Neural progenitor cell (in vitro differentiated cells): ENCODE data around the gene PRKAG3. TPM values are rescaled to one million over a fixed set of nuclear protein-coding genes. Genes with fewer than 3 reads are reported as not detected.

Experiments
- DNase-seq: peaks from one replicate; pipeline ENCODE4 v3.0.0-alpha.2; 2016; ENCODE audit warnings: low spot score
- H2AFZ ChIP-seq: fragments of 200-600 bp; sonication (generic); replicated peaks from 2 replicates; pipeline ENCODE4 v1.6.1; 2016; ENCODE audit warnings: antibody characterized with exemption
- H3F3A ChIP-seq: fragments of 200-600 bp; sonication (generic); 2 replicates; pipeline ENCODE4 v1.6.1; 2016; ENCODE audit warnings: antibody characterized with exemption, low read depth
- H3K27ac ChIP-seq: fragments of 200-600 bp; sonication (generic); 2 replicates; pipeline ENCODE4 v1.5.1; 2016; ENCODE audit warnings: mild to moderate bottlenecking
- H3K27me3 ChIP-seq: fragments of 200-600 bp; sonication (generic); 2 replicates; pipeline ENCODE4 v1.6.1; 2016; ENCODE audit warnings: mild to moderate bottlenecking, moderate library complexity
- H3K36me3 ChIP-seq: fragments of 200-600 bp; sonication (generic); 2 replicates; pipeline ENCODE4 v1.5.1; 2016
- H3K4me1 ChIP-seq: fragments of 200-600 bp; sonication (generic); 2 replicates; pipeline ENCODE4 v1.6.1; 2016; ENCODE audit warnings: mixed run types
- H3K4me2 ChIP-seq: fragments of 200-600 bp; sonication (generic); 2 replicates; pipeline ENCODE4 v1.6.1; 2016
- H3K4me3 ChIP-seq: fragments of 200-600 bp; sonication (generic); 2 replicates; pipeline ENCODE4 v1.5.1; 2016
- H3K79me2 ChIP-seq: fragments of 200-600 bp; sonication (generic); 2 replicates; pipeline ENCODE4 v1.6.1; 2016; ENCODE audit warnings: low read depth
- H3K9ac ChIP-seq: fragments of 200-600 bp; sonication (generic); 2 replicates; pipeline ENCODE4 v1.6.1; 2016
- H3K9me3 ChIP-seq: fragments of 200-600 bp; sonication (generic); 2 replicates; pipeline ENCODE4 v1.5.1; 2016; ENCODE audit warnings: low read depth
- H4K20me1 ChIP-seq: fragments of 200-600 bp; sonication (generic); 2 replicates; pipeline ENCODE4 v1.6.1; 2016; ENCODE audit warnings: low read depth
- H3K27ac Mint-ChIP-seq: 3 replicates; pipeline ENCODE4 v1.8.0; 2021; ENCODE audit warnings: mixed read lengths
- H3K27me3 Mint-ChIP-seq: 2 replicates; pipeline ENCODE4 v1.8.0; 2022; ENCODE audit warnings: low read depth, mild to moderate bottlenecking, inconsistent platforms, moderate library complexity, mixed read lengths; ENCODE audit not compliant: insufficient read depth
- H3K36me3 Mint-ChIP-seq: 3 replicates; pipeline ENCODE4 v1.8.0; 2021; ENCODE audit warnings: mixed read lengths
- H3K4me1 Mint-ChIP-seq: 3 replicates; pipeline ENCODE4 v1.8.0; 2021; ENCODE audit warnings: mixed read lengths
- H3K4me3 Mint-ChIP-seq: 3 replicates; pipeline ENCODE4 v1.8.0; 2021; ENCODE audit warnings: mild to moderate bottlenecking, moderate library complexity, mixed read lengths
- H3K9me3 Mint-ChIP-seq: 3 replicates; pipeline ENCODE4 v1.8.0; 2020; ENCODE audit warnings: mixed read lengths
- CTCF ChIP-seq: fragments of 200-600 bp; sonication (generic); IDR thresholded peaks from 2 replicates; pipeline ENCODE4 v1.5.1; 2017; ENCODE audit warnings: antibody characterized with exemption, mild to moderate bottlenecking
- EZH2 ChIP-seq: fragments of 200-600 bp; sonication (generic); IDR thresholded peaks from 2 replicates; pipeline ENCODE4 v1.6.1; 2017; ENCODE audit warnings: antibody characterized with exemption, mild to moderate bottlenecking, moderate library complexity
- EZH2phosphoT487 ChIP-seq: fragments of 200-600 bp; sonication (generic); IDR thresholded peaks from 2 replicates; pipeline ENCODE4 v1.6.1; 2017; ENCODE audit warnings: antibody characterized with exemption
- total RNA-seq: library from RNA; depleted of rRNA; stranded (reverse); fragments of >200 nt; gene quantifications from 2 replicates; pipeline ENCODE4 v1.2.3, GENCODE V29; 2015; ENCODE audit warnings: low replicate concordance

Gene PRKAG3
- total RNA-seq, 1 donor from 2014 or later = not detected

GRCh38 chr2:218856167-218856895 is 24.7 kb upstream of the PRKAG3 start:
- DNase-seq = no peak
- Histone ChIP-seq H3K36me3 (no peaks in the 10 kb centered on the region), H2AFZ (no peak overlapping the region), H3K4me3 (no peak overlapping the region), H3K27ac (no peak overlapping the region), H3K27me3 (peaks cover 100% of the 10 kb centered on the region), H3K4me2 (no peak overlapping the region), H3K9ac (no peak overlapping the region), H3K4me1 (peaks cover 24% of the 10 kb centered on the region), H3K79me2 (no peaks in the 10 kb centered on the region), H3K9me3 (no peaks in the 10 kb centered on the region), H4K20me1 (peaks cover 29% of the 10 kb centered on the region), H3F3A (peaks cover 25% of the 10 kb centered on the region)
- Mint-ChIP-seq H3K9me3 (no peaks in the 10 kb centered on the region), H3K4me3 (no peak overlapping the region), H3K4me1 (peaks cover 18% of the 10 kb centered on the region), H3K27me3 (peaks cover 75% of the 10 kb centered on the region), H3K27ac (no peak overlapping the region), H3K36me3 (no peaks in the 10 kb centered on the region)
- TF ChIP-seq EZH2phosphoT487 = no peak
- TF ChIP-seq EZH2 = no peak
- no peak for TF ChIP-seq CTCF

GRCh38 chr2:218855305-218856166 is 23.9 kb upstream of the PRKAG3 start:
- TF ChIP-seq EZH2phosphoT487 = no peak
- TF ChIP-seq EZH2 = peak; percentile 51
- Histone ChIP-seq H3K27ac (no peak overlapping the region), H3F3A (peaks cover 21% of the 10 kb centered on the region), H3K79me2 (no peaks in the 10 kb centered on the region), H4K20me1 (peaks cover 25% of the 10 kb centered on the region), H3K36me3 (no peaks in the 10 kb centered on the region), H3K9ac (no peak overlapping the region), H3K4me1 (peaks cover 23% of the 10 kb centered on the region), H3K4me3 (no peak overlapping the region), H3K27me3 (peaks cover 94% of the 10 kb centered on the region), H3K4me2 (no peak overlapping the region), H3K9me3 (no peaks in the 10 kb centered on the region), H2AFZ (no peak overlapping the region)
- no peaks in the 10 kb centered on the region for H3K36me3 Mint-ChIP-seq
- no peak overlapping the region for H3K27ac Mint-ChIP-seq
- H3K4me1 Mint-ChIP-seq = peaks cover 12% of the 10 kb centered on the region
- peaks cover 72% of the 10 kb centered on the region for H3K27me3 Mint-ChIP-seq
- DNase-seq = peak; percentile 32
- H3K4me3 Mint-ChIP-seq = no peak overlapping the region
- no peaks in the 10 kb centered on the region for H3K9me3 Mint-ChIP-seq

- no peaks in the 10 kb centered on the region for H3K79me2 ChIP-seq
- H3K4me1 ChIP-seq = peaks cover 16% of the 10 kb centered on the region
- no peak overlapping the region for H3K27ac ChIP-seq
- Mint-ChIP-seq H3K27me3 (peaks cover 67% of the 10 kb centered on the region), H3K36me3 (no peaks in the 10 kb centered on the region), H3K4me3 (no peak overlapping the region), H3K4me1 (peaks cover 7% of the 10 kb centered on the region), H3K9me3 (no peaks in the 10 kb centered on the region), H3K27ac (no peak overlapping the region)
- no peaks in the 10 kb centered on the region for H3K9me3 ChIP-seq
- H3K27me3 ChIP-seq = peaks cover 88% of the 10 kb centered on the region
- H3K4me2 ChIP-seq = no peak overlapping the region
- no peak overlapping the region for H3K4me3 ChIP-seq
- peaks cover 14% of the 10 kb centered on the region for H3F3A ChIP-seq
- no peak for DNase-seq
- H2AFZ ChIP-seq = no peak overlapping the region
- no peak overlapping the region for H3K9ac ChIP-seq
- peaks cover 19% of the 10 kb centered on the region for H4K20me1 ChIP-seq
- no peaks in the 10 kb centered on the region for H3K36me3 ChIP-seq
- TF ChIP-seq EZH2 (no peak), EZH2phosphoT487 (no peak), CTCF (no peak)
Measured at GRCh38 chr2:218854860-218855259, 23.3 kb upstream of the PRKAG3 start.
